Measurements from ENCODE around the gene SLC23A2. TPM values are rescaled to one million over a fixed set of nuclear protein-coding genes. Genes with fewer than 3 reads are reported as not detected.

SLC23A2 gene
- polyA plus RNA-seq, 1 of the 3 experiments (the other 2 are of a cell fraction): 14.0 TPM

DNA sequence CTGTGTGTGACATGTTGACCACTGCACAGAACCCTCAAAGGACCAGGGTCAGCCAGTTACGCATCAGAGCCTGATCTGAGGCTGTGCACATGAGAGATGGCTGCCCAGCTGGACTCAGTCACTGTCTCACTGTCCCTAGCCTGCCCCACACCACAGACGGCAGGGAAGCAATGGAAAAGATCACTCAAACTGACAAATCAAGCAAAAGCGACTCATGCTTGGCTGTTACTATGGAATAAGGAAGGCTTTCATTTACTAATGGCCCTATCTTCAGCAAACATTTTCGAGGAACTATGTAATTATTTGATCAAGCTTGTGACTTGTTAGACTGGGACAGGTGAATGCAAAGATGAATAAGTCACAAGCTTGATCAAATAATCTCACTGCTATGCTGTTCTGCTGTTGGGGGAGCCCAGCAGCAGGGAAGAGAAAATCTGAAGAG is 137.0 kb downstream of the SLC23A2 start:
- CTCF ChIA-PET: no interaction called here
- TF ChIP-seq TCF12 (IDR thresholded peaks at IDR 0.05) (no peak), GATA2 (CRISPR knock-in tag; IDR thresholded peaks at IDR 0.05) (no peak), TEAD4 (IDR thresholded peaks at IDR 0.05; ENCODE audit: borderline replicate concordance, insufficient read depth) (no peak), MXI1 (IDR thresholded peaks at IDR 0.05; ENCODE audit: low read depth, low read length) (no peak), MEF2A (IDR thresholded peaks at IDR 0.05; ENCODE audit: borderline replicate concordance, low read depth) (no peak), RAD21 (IDR thresholded peaks at IDR 0.05; ENCODE audit: low read length) (no peak), SMC3 (IDR thresholded peaks at IDR 0.05; ENCODE audit: low read depth, low read length) (no peak), TAF1 (IDR thresholded peaks at IDR 0.05; ENCODE audit: borderline replicate concordance, low read depth, low read length) (no peak), GABPA (IDR thresholded peaks at IDR 0.05; ENCODE audit: low read depth) (no peak), RCOR1 (IDR thresholded peaks at IDR 0.05; ENCODE audit: low read length) (no peak), YY1 (IDR thresholded peaks at IDR 0.05; ENCODE audit: low read depth) (no peak), RXRA (IDR thresholded peaks at IDR 0.05; ENCODE audit: borderline replicate concordance, low read depth) (no peak), SIN3A (IDR thresholded peaks at IDR 0.05; ENCODE audit: borderline replicate concordance, low read depth, low read length) (no peak), JUND (IDR thresholded peaks at IDR 0.05) (no peak)
- TF ChIP-seq, protein P1, sequence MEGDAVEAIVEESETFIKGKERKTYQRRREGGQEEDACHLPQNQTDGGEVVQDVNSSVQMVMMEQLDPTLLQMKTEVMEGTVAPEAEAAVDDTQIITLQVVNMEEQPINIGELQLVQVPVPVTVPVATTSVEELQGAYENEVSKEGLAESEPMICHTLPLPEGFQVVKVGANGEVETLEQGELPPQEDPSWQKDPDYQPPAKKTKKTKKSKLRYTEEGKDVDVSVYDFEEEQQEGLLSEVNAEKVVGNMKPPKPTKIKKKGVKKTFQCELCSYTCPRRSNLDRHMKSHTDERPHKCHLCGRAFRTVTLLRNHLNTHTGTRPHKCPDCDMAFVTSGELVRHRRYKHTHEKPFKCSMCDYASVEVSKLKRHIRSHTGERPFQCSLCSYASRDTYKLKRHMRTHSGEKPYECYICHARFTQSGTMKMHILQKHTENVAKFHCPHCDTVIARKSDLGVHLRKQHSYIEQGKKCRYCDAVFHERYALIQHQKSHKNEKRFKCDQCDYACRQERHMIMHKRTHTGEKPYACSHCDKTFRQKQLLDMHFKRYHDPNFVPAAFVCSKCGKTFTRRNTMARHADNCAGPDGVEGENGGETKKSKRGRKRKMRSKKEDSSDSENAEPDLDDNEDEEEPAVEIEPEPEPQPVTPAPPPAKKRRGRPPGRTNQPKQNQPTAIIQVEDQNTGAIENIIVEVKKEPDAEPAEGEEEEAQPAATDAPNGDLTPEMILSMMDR (IDR thresholded peaks at IDR 0.05): no peak
- TF ChIP-seq, protein P2, sequence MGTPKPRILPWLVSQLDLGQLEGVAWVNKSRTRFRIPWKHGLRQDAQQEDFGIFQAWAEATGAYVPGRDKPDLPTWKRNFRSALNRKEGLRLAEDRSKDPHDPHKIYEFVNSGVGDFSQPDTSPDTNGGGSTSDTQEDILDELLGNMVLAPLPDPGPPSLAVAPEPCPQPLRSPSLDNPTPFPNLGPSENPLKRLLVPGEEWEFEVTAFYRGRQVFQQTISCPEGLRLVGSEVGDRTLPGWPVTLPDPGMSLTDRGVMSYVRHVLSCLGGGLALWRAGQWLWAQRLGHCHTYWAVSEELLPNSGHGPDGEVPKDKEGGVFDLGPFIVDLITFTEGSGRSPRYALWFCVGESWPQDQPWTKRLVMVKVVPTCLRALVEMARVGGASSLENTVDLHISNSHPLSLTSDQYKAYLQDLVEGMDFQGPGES (IDR thresholded peaks at IDR 0.05; ENCODE audit: low read depth, low read length): no peak
- TF ChIP-seq, protein P3, sequence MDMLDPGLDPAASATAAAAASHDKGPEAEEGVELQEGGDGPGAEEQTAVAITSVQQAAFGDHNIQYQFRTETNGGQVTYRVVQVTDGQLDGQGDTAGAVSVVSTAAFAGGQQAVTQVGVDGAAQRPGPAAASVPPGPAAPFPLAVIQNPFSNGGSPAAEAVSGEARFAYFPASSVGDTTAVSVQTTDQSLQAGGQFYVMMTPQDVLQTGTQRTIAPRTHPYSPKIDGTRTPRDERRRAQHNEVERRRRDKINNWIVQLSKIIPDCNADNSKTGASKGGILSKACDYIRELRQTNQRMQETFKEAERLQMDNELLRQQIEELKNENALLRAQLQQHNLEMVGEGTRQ (IDR thresholded peaks at IDR 0.05; ENCODE audit: borderline replicate concordance, low read depth, low read length): no peak
- TF ChIP-seq, protein P4, sequence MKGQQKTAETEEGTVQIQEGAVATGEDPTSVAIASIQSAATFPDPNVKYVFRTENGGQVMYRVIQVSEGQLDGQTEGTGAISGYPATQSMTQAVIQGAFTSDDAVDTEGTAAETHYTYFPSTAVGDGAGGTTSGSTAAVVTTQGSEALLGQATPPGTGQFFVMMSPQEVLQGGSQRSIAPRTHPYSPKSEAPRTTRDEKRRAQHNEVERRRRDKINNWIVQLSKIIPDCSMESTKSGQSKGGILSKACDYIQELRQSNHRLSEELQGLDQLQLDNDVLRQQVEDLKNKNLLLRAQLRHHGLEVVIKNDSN (IDR thresholded peaks at IDR 0.05; ENCODE audit: borderline replicate concordance, low read depth): no peak
- no peak for DNase-seq
- POLR2A ChIA-PET: no interaction called here
- H3F3A ChIP-seq (replicated peaks; ENCODE audit: insufficient read depth): no peaks in the 10 kb centered on the region
- H3K4me2 ChIP-seq: no peak overlapping the region
- WGBS (ENCODE audit: low lambda C conversion rate): 74% methylated on average over 4 of the region's 4 CpGs
- no peak overlapping the region for H3K27ac ChIP-seq (ENCODE audit: low read depth in 2 of 2, low read length in 1 of 2)
- H3K27me3 ChIP-seq (ENCODE audit: insufficient read depth): no peaks in the 10 kb centered on the region
- no peaks in the 10 kb centered on the region; a peak in 1 of 4 replicates for H3K4me1 ChIP-seq (ENCODE audit: control insufficient read depth in 1 of 2, insufficient read depth in 2 of 2, low read depth in 1 of 2, low read length in 1 of 2)
- no peaks in the 10 kb centered on the region for H3K9me2 ChIP-seq
- H3K79me2 ChIP-seq (ENCODE audit: insufficient read depth): no peaks in the 10 kb centered on the region
- no peaks in the 10 kb centered on the region for H4K20me1 ChIP-seq (ENCODE audit: insufficient read depth)
- peaks cover 13 to 32% of the 10 kb centered on the region in 2 experiments for H3K36me3 ChIP-seq (replicated peaks in 1 of 2; ENCODE audit: control insufficient read depth in 1 of 2, insufficient read depth in 2 of 2, low read length in 1 of 2)
- H3K9ac ChIP-seq: no peak overlapping the region
- no peaks in the 10 kb centered on the region for H3K9me3 ChIP-seq
- no peak overlapping the region for H2AFZ ChIP-seq (ENCODE audit: low read depth)
- no peak overlapping the region for H3K4me3 ChIP-seq (ENCODE audit: low read depth in 2 of 2, low read length in 1 of 2)
